GM12892 (cell line): Measurements from ENCODE around the gene PODN.

Source experiments
- POLR2A ChIP-seq: IDR thresholded peaks from 2 replicates; pipeline ENCODE4 v1.6.1; 2011; ENCODE audit warnings: low read depth, low read length, control low read depth
- POLR2AphosphoS5 ChIP-seq: IDR thresholded peaks from 2 replicates; pipeline ENCODE4 v1.6.1; 2011; ENCODE audit warnings: low read depth, low read length, control low read depth
- TAF1 ChIP-seq: IDR thresholded peaks from 2 replicates; pipeline ENCODE4 v1.6.1; 2011; ENCODE audit warnings: low read depth, mild to moderate bottlenecking, control low read depth, low read length, borderline replicate concordance

GRCh38 chr1:53025769-53026112, 36.3 kb upstream of the PODN start:
- TF ChIP-seq POLR2AphosphoS5: no peak
- TF ChIP-seq TAF1: no peak
- TF ChIP-seq POLR2A: no peak
